HS-27A (cell line): Measurements from ENCODE around the gene VENTX.

Experiments used
- DNase-seq: peaks from one replicate; pipeline ENCODE4 v3.0.0-alpha.2; 2012; ENCODE audit warnings: low read depth, missing footprints

The VENTX gene

DNA sequence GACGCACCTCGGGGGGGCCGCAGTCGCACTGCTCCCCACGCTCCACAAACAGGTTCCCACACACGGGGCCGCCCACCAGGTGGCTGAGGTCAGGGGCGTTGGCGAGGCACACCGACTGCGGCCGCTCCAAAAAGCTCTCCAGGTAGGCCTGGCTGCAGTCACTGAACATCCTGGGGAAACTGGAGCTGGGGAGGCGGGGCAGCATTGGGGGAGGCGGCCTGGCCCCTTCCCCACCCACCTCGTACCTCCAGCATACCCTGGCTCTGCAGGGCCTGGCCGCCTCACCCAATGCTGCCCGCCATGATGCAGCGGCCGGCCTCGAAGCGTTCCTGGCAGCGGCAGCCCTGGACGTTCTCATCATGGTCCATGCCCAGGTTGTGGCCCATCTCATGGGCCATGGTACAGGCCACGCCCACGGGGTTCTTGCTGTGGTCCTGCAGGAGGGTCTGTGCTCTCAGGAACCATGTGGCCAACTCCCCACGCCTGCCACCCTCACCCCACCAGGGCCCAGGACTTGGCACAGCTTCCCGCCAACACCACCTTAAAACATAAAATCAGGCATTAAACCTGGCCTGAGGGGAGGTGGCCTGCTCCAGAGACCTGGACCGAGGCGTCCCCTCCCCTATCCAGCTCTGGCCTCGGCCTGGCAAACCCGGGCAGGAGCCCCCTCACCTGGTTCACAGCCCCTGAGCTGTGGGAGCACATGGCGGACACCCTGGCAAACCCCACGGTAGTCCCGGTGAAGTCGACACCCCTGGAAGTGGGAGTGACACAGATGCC is 34.1 kb downstream of the VENTX start:
- DNase-seq = no peak

DNA sequence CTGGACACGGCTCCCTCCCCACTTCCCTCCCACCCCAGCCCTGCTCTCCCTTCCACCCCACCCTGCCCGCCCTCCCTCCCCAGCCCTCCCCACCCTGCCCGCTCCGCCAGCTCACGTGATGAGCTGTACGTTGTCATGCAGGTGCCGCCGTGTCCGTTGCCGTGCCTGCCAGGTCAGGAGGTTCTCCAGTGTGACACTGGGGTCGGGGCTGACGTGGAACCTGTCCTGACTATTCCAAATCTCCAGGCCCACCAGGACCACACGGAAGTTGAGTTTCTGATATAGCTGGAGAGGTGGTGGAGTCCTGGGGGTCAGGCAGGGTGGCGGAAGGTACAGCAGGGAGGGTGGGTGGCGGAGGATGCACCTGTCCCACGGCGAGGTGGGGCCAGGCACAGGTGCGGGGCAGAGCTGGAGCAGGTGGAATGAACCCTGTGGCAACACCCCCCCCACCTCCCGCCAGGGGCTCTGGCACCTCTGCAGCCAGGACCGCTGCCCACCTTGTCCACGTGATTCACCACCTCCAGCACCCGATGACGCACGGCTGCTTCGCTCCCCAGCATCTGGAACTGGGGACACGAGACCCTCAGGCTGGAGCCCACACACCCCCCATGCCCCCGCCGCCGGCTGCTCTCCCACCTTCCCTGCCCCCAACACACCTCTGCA is 34.8 kb downstream of the VENTX start:
- no peak for DNase-seq

DNA sequence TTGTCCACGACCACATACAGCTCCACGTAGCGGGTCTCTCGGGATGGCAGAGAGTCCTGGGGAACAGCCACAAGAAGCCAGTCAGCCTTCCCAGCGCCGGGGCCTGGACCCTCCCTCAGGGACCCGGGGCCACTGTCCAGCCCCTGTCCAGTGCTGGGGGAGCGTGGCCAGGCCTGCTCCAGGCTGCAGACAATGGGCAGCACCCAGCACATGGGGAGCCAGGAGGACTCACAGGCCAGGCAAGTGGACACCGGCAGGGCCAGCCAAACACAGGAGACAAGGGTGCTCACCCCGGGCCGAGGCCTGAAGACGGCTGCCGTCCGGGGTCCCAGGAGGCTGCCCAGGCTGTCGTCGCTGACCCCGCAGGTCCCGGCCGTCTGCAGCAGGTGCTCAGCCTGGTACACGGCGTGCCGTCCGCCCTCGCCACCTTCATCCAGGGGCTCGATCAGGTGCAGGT is 35.3 kb downstream of the VENTX start:
- no peak for DNase-seq

DNA sequence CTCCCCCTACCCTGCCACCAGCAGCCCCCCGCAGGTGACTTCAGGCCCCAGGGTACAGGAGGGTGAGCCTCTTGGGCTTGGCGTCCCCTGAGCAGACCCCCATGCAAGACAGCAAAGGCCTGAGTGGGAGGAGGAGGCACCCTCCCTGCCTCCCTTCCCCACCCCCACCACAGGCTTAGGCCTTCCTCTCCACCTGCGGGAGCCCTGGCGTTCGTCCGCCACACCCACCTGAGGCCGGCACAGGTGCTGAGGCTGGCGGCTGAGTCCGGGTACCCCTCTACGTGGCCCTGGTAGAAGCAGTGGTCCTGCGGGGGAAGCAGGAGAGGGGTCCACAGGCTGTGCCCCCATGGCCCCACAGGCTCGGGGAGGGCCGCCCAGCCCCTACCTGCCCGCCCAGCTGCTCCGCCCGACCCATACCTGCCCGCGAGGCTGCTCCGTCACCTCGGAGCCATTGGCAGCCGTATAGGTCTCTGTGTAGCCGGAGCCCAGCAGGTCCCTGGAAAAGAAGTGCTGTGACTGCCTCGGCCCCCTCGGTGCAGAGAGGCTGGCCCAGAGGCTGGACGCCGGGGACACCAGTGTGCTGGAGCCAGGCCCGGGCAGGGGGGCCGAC is 36.0 kb downstream of the VENTX start:
- no peak for DNase-seq

- no peak for DNase-seq
Measured at GRCh38 chr10:133274751-133275683, 37.4 kb downstream of the VENTX start.

- DNase-seq = no peak
Measured at GRCh38 chr10:133275684-133276092, 38.0 kb downstream of the VENTX start.

GRCh38 chr10:133276100-133276434 is 38.4 kb downstream of the VENTX start:
- no peak for DNase-seq

DNA sequence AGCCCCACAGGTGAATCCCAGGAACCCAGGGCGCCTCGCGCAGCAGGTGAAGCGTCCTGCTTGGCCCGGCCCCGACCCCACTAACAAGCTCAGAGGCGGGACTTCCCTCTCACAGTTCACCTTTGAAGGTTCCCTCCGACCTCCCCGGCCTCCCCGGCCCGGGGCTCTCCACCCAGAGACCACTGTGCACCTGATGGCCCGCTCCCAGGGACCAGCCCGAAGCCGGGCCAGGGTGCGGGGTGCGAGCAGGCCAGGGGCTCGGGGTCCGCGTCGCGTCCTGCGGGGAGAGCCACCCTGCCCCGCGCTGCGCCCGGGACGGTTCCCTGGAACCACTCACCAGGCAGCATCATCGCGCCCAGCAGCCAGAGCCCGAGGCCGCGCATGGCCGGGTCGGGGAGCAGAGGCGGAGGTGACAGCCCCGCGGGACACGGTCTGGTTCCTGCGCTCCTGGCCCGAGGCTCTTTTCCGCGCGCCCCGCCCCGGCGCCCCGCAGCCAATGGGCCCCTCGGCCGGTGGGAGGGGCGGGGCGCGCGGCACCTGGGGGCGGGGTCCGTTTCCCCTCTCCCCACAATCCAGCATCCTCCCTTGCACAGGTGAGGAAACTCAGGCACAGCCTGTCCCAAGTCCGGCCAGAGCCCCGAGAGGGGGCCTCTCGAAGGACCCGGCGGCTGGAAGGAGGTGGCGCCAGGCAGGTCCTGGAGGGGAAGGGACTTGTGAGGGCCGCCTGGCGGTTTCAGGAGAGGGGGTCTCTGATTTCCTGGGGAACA is 39.0 kb downstream of the VENTX start, which contains the start of gene ADAM8:
Gene ADAM8, minus strand, starts transcription at position 434 of the 767 bp plus-strand sequence. Its CDS starts 51 bp downstream, at position 383.
- DNase-seq = no peak

GRCh38 chr10:133277277-133277992 is 39.8 kb downstream of the VENTX start:
- DNase-seq = no peak

DNA sequence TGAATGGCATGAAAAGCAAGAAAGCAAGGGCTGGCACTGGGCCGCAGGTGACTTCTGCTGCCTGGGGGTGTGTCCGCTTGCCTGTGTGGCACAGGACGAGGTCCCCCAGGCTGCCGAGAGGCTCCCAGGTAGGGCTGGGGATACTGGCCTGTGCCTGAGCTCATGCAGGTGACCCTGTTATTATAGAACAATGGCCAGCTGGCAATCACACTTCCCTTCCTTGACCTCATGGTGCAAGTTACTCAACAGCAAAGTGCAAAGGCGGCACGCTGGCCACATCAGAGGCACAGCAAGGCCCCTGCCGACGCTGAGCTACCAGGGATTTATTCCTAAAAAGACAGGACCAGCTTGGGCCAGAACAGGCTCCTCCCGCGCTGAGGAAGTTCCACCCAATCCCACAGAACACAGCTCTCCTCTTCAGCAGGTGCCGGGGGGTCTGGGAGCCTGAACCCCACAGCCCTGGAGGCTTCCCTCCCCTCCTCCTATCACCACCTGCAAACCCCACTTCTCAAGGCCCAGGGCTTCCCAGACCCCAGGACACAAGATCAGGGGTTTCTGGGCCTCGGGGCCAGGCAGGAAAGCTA is 40.4 kb downstream of the VENTX start:
- DNase-seq = no peak

DNA sequence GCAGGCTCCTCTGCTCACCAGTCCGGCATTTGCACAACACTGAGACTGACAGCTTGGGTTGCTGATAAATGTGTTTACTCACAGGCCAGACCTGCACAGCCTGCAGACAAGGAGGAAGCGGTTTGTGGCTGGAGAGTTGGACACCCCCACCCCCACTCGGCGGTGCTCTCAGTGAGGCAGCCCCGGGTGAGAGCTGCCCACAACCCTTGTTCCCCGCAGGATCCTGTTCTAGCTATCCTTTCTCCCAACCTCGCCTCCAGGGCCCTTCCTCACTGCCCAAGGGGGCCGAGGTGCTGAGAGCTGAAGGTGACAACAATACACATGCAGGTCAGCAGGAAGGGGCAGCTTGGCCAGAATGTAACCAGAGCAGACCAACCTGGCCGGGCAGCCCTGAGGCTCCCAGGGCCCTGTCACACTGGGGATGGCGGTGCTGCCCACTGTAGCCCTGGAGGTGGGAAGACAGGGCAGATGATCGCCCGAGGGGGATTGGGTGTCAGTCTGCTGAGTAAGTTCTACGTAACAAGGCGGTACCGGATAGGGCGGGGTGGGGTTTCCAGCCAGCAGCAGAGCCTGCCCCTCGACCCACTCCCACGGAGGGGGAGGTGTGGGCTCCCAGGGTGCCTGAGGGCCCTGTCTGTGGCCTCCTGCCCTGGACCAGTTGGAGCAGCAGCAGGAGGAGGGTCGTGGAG is 41.1 kb downstream of the VENTX start:
- no peak for DNase-seq

DNA sequence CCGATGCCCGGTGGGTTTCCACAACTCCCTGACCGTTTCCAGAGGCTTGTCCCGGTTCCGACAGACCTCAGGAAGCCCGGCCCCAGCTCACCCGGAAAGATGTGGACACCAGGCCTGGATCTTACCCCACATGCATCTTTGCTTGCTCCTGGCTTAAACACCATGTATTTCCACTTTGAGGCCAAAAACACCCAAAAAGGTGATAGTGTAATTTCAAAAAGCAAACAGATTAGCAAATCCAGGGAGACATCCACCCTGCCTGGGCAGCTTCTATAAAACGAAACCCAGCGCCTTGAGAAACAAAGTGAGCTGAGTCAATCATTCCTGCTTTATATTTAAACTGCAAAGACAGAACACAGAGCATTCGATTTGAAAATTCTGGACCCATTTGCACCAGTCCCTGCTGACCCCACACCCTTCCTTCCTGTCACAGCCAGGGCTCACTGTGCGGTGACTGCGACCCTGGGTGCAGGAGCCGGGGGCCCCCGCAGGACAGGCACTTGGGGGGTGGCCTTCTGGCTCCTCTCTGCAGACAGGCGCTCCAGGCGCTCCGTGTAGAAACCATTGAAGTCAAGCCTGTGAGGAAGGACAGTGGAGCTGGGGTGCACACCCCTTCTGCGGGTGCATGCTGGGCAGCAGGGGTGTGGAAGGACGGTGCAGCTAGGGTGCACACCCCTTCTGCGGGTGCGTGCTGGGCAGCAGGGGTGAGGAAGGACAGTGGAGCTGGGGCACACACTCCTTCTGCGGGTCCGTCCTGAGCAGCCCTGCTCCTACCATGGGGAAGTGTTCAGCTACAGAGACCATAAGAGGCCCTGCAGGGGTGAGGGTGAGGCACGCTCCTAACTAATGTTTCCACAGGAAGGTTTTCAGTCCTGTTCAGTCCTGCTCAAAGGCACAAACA is 41.9 kb downstream of the VENTX start:
- DNase-seq = no peak

DNA sequence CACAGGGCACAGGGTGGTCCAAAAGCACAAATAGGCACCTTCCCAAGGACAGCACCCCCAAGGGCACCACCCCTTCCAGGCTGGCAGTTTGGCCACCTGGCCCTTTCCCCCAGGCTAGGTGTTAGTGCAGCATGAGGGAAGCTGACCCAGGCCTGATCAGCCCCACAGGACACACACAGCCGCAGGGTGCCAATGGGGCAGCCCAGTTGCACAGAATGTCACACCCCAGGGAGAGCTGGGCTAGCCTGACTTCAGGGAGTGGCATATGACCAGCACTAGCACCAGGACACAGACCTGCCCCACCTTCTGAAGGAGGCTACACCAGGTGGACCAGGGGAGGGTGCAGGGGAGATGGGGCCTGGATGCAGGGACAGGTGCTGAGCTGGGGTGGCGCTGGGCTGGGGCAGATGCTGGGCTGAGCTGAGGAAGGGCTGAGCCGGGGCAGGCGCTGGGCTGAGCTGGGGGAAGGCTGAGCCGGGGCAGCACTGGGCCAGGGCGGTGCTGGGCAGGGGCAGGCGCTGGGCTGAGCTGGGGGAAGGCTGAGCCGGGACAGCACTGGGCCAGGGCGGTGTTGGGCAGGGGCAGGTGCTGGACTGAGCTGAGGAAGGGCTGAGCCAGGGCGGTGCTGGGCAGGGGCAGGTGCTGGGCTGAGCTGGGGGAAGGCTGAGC is 42.9 kb downstream of the VENTX start:
- DNase-seq = no peak

GRCh38 chr10:133281084-133281483 is 43.4 kb downstream of the VENTX start:
- DNase-seq = no peak

- no peak for DNase-seq
Measured at GRCh38 chr10:133281628-133282372, 44.1 kb downstream of the VENTX start.

DNA sequence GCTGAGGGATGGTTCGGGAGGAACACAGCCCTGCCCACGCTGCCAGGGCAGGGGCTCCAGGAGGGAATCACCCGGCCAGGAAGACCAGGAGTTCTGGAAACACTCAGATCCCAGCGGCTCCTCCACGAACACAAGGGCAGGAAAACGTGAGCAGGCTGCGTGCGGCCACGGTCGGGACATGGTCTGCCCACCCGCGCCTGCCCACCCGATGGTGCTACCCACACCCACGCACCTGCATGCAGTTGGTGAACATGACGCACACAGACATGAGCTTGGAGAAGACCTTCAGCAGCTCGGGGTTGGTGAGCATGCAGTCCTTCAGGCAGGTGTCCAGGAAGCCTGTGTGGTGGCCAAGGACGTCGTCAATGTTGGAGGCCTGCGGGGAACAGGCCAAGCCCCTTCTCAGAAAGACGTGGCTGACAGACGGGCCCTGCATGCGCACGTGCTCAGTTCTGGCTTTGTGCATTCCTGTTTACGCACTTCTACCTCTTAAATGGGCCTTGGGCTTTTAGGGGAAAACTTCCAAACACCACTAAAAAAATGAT is 45.3 kb downstream of the VENTX start:
- no peak for DNase-seq

GRCh38 chr10:133283931-133284330 is 46.3 kb downstream of the VENTX start:
- no peak for DNase-seq
